NCI-H2196 treated with DMSO at 0.1 percent for 48 hours (cell line): ENCODE data around the gene ARHGAP28.

Experiments used
- DNase-seq: peaks from one replicate; lab custom pipeline; 2025; ENCODE audit not compliant: unreplicated experiment; lab: John Stamatoyannopoulos, UW

The ARHGAP28 gene

DNA sequence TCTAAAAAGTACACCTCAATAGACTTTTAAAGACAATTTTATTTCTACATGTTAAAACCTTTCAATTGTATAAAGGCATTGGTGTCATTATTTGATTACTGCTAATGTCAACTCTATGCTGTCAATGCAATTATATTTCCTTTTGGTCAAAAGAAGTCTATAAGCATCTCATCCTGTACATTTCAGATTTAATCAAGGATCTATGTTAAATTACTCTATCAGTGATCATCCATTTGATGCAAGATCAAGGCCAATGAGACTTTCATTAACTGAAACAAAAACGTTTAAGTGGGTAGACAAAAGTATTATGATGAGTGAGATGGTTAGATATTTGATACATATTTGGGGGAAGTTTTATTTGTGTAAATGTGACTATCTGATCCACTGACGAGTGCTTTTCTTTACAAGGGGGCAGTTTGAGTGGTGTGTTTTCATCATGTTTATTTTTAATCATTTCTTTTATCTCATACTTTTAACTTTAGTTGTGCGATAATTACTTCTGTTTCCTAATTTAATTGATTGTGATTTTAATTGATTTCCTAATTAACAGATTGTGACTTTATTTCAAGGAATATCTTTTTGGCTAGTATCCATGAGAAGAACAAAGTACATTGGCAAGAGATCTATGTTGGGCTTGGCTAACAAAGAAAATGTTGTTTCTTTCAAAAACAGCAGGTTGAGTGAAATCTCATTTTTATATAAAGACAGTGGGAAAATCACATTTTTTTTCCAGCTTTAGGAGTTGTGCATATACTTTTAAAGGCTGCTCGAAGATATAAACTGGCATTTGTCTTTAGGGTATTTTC is 1.1 kb downstream of the ARHGAP28 start:
- no peak for DNase-seq

DNA sequence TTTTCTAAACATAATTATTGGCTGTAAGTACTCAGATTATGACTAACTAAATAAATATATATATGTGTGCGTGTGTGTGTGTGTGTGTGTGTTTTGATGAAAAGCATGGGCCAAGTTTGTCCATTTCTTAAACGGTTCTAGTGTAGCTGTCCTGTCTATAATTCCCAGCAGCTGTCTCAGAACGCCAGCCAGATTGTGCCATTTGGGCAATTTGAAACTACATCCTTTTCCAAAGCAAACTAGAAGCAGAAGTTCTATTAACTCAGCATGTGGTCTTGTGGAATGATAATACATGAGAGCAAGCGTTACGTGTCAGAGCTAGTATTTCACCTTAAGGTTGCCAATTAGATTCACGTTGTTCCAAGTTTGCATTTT is 1.7 kb downstream of the ARHGAP28 start:
- no peak for DNase-seq

- no peak for DNase-seq
These were observed 3.4 kb downstream of the ARHGAP28 start for GRCh38 chr18:6732952-6733351.

- DNase-seq, result no peak
These were observed 4.2 kb downstream of the ARHGAP28 start for GRCh38 chr18:6733758-6734157.

DNA sequence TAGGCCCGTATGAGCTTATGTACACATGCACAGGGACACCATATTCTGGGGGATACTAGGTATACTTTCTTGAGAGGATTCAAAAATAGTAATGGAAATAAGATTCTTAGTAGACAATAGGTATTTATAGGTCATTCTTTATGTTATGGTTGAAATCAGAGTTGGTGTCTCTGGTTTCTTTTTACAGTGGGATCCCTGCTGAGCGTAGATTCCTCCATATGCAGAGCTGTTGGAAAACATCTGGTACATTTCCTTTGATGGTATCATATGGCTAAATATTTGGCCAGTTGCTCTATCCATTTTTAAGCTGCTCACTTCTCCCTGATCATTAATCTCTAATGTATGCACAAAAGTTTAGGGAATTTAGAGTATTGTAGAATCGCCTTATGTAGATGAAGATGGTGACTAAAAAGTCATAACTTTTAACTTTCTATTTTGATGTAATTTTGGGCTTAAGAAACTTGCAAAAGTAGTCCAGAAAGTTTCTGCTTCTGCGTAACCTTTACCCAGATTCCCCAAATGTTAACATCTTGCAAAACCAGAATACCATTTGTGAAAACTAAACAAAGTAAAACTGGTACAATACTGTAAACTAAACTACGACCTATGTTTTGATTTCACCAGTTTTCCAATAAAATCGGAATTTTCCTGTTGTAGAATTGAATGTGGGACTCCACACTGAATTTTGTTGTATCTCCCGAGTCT is 5.4 kb downstream of the ARHGAP28 start:
- DNase-seq, result no peak

DNA sequence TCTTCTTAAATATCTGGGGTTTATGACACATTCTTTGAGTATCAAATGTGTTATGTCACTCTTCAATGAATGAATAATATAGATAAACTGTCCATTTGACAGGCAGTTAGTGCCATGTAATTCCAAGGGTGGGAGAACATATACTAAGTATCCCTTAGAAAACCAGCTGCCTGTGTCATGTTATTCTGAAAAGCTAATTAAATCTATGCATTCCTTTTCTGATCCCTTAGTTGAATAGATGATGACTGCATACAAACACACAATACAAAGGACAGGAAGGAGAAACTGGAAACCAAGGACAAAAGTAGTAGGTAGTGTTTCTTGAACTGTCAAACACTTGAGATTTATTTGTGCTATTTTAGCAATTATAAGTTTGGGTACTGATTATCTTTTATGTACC is 8.3 kb downstream of the ARHGAP28 start:
- no peak for DNase-seq

GRCh38 chr18:6738622-6739021 is 9.1 kb downstream of the ARHGAP28 start:
- no peak for DNase-seq

DNA sequence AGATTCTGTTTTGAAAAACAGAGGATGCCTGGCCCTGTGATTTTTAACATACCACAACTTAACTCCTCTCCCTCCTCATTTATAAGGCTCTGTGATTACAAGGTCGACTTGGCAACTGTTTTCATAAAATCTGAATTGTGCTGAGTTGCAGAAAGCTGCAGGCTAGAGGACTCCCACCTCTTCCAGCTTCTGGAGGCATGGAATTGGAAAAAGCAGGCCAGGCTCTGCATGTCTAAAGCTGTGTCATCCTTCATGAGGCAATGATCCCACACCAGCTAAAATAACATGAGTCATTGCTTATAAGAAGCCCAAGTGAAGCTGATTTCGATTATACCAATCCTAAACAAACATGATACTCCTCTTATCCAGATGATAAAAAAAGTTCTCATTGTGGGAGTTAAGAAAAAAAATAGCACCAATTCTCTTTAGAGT is 11.7 kb downstream of the ARHGAP28 start:
- DNase-seq, result no peak

DNA sequence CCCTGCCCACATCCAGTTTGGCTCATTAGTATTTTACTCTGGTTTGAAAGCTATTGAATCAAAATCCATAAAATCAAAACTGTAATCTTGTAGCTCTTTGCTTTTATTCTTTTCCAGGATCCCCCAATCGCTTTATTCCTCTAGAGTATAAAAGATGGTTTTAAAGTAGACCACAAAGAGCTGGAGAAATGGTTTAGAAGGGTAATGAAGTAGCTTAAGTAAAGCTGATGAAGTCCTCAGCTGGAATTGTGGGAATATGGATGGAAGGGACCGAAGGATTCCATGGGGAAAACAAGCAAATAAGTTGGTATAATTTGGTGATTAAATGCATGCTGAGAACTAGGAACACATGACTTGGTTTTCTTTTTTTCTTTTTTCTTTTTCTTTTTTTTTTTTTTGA is 12.3 kb downstream of the ARHGAP28 start:
- no peak for DNase-seq

- DNase-seq, result no peak
These were observed 14.5 kb downstream of the ARHGAP28 start for GRCh38 chr18:6743999-6744398.

DNA sequence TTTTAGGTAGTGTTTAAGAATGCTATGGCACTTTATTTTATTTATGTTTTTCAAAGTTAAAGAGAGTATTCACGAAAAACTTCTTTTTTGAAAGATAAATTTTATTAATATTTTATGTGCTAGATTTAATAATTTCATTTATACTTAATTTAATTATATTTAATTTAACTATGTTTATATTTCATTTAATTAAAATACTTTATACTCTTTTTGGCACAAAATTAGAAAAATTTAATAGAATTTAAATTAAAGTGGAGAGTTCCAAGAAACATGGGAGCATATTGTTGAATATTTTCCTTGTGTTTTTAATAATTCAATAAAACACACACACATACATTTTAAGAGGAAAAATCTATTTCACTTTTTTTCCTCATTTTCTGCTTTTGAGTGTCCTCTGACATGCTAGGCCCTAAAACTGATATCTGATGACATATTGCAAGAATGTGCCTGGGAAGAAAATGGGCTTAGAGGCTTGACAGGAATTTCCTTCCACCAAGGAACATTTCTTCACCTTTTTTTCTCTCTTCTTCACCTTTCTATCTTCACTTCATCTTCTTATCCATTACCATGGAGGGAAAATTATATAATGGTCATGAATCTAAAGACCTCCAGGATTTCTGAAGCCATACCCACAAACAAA is 15.4 kb downstream of the ARHGAP28 start:
- DNase-seq, result no peak

- no peak for DNase-seq
These were observed 16.1 kb downstream of the ARHGAP28 start for GRCh38 chr18:6745504-6746031.

GRCh38 chr18:6746386-6746960 is 17.0 kb downstream of the ARHGAP28 start:
- DNase-seq, result no peak

DNA sequence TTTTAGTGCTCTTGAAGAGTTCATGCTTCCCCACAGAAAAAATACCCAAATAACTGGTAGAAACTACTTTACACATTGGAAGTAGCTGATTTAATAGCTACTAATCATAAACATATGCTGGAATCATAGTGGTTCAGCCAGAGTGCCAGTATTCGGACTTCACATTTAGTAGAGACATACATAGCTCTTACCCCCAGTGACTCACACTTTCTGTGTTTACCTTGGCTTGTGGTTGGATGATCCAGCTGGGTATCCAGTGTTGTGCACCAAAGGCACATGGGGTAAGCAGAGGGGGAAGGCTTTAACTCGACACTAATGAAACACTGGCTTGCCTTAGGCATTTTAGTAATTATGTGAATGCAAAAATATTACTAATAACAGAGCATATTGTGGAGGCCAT is 18.1 kb downstream of the ARHGAP28 start:
- DNase-seq, result peak; percentile 7

DNA sequence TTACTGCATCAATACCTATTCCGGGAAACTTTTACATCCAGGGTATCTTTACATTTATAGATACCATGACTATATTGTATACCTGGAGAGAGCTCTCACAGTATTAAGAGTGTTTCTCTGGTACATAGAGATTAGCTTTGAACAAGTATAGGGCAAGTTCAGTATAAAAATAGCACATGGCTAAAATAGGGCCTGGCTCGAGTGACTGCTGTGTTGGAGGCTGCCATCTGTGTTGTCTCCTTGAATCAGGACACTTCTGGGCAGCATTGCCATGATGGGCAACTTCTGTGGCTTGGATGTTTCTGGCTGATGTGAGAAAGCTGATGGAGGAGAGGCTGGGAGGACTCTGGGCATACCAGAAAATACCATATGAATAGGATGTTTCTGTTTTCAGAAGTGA is 18.7 kb downstream of the ARHGAP28 start:
- DNase-seq, result no peak

- DNase-seq, result no peak
These were observed 20.9 kb downstream of the ARHGAP28 start for GRCh38 chr18:6750411-6750810.

DNA sequence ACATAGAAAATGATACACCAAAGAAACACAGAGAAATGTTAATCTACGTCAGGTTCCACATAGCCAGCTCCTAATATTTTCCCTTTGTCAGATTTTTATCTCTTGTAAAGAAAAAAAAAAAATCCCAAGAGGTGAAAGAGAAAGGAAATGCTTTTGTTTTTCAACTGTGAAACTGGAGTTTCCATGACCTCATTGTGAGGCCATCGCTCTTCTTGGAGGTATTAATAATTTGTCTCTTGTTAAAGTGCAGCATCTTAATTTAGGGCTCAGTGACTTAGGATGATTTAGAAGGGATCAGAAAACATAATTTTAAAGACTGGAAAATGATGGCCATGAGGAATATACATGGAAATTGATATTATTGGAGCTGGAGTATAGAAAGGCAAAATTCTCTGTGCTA is 21.7 kb downstream of the ARHGAP28 start:
- no peak for DNase-seq

DNA sequence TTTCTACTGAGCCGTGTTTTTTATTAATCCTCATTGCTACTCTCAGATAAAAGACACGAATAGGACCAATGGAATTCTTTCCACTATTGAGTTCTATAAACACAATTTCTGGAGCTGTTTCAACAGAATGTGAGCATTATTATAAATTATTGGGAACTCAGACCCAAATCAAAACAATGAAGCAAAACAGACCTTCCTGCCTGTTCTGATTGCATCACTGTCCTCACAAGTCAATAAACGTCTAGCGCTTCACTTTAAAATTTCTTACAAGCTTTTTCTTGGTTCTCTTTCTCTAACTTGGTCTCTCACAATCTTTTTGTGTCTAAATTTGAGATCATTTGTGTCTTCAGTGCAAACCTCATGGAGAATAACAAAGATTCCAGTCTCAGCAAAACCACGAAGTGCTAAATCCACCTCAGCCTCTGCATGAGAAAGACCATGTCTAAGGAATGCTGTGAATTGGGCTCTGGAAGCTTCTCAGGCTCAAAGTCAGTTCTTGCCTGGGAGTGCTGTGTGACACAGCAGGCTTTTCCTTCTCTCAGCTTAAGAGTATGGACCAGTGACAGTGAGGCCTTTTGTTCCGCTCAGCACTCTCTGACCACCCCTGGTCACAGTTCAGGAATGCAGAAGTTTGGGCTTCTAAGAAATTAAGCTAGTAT is 22.8 kb downstream of the ARHGAP28 start:
- DNase-seq, result no peak

DNA sequence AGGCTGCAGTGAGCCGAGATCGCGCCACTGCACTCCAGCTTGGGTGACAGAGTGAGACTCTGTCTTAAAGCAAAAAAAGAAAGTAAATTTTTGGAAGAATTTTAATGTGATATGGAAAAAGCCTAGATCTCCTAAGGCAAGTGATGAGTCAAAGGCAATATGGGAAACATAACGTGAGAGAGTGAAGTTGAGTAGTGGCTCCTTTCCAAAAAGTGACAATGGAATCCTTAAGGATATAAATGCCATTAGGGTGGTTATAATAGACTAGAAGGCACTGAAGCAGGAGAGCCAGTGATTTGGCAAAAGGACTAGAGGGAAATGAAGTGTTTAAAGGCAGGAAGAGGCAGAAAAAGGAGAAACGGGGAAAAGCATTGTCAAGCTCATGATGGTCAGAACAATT is 25.6 kb downstream of the ARHGAP28 start:
- DNase-seq, result no peak

DNA sequence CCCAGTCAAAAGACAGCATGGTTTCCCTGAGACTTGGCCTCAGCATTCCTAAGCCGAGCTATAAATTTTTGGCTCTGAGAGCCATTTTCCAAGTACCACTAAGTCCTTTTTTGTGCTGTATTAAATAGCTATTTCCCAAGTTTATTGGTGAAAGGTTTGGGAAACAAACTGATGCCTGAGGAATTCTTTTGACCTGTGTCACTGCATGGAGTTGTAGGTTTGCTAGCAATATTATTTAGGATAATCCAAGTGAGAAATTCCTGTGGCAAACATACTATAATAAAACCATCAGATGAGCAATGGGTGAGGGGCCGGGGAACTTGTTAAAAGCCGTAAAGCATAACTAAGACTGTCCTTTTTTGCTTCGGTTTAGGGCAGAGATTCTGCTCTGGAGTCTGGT is 28.4 kb downstream of the ARHGAP28 start:
- DNase-seq, result no peak

- DNase-seq, result no peak
These were observed 30.1 kb downstream of the ARHGAP28 start for GRCh38 chr18:6759579-6759978.
